Activated CD8-positive, alpha-beta T cell treated with anti-CD3 and anti-CD28 coated beads, Interleukin-2, amount 10 ng/mL, durations not matched to agents 7 days and 5 days (primary cell): ENCODE data around the gene RCC2. TPM values are rescaled to one million over a fixed set of nuclear protein-coding genes. Genes with fewer than 3 reads are reported as not detected.

Source experiments
- ATAC-seq: fragments of 150-1000 bp; cut with Tn5 transposase; one replicate; pipeline ENCODE4 v1.10.0; 2021; ENCODE audit warnings: moderate library complexity
- CTCF ChIA-PET: fragments of 350-600 bp; sonication (Branson Sonifier 250); formaldehyde crosslinking; loops from one replicate; lab custom pipeline; 2021; ENCODE audit warnings: antibody characterized with exemption; lab: Charles Lee
- POLR2A ChIA-PET: fragments of 350-600 bp; sonication (Branson Sonifier 250); formaldehyde crosslinking; loops from one replicate; lab custom pipeline; 2021; ENCODE audit warnings: antibody characterized with exemption; lab: Charles Lee
- DNase-seq: peaks from one replicate; pipeline ENCODE4 v3.0.0-alpha.2; 2020
- H3K27ac Mint-ChIP-seq: one replicate; pipeline ENCODE4 v1.8.0; 2021; ENCODE audit warnings: mild to moderate bottlenecking, mixed read lengths
- H3K27me3 Mint-ChIP-seq: one replicate; pipeline ENCODE4 v1.8.0; 2021; ENCODE audit warnings: low read depth, mixed read lengths
- H3K36me3 Mint-ChIP-seq: one replicate; pipeline ENCODE4 v1.8.0; 2021; ENCODE audit warnings: low read depth, mixed read lengths
- H3K4me1 Mint-ChIP-seq: one replicate; pipeline ENCODE4 v1.8.0; 2021; ENCODE audit warnings: low read depth, mixed read lengths
- H3K4me3 Mint-ChIP-seq: one replicate; pipeline ENCODE4 v1.8.0; 2021; ENCODE audit warnings: mild to moderate bottlenecking, mixed read lengths
- H3K9me3 Mint-ChIP-seq: one replicate; pipeline ENCODE4 v1.8.0; 2022; ENCODE audit warnings: mixed read lengths; ENCODE audit not compliant: insufficient read depth
- total RNA-seq, 2 experiments: library from RNA; stranded (reverse); gene quantifications; one replicate each; pipeline ENCODE4 v1.2.3, GENCODE V29; 2021

Gene RCC2
- total RNA-seq, 2 experiments from 2014 or later, result 151 to 152 TPM

DNA sequence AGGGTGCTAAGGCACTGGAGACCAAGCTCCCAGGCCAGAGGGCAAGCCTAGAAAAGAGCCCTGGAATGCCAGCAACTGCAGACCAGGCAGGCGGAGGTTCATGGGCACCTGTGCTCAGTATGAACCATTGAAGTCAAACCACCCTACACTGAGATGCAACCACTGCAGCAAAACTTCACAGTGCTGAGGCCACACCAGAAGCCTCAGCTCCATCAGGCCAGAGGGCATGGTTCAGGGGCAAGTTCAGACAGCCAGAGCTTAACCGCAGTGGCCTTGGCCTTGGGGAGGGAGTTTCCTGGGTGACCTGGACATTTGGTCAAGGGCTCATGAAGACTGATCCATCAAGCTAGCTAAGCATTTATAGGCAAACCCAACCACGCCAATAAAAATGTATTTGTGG lies 7.1 kb downstream of the RCC2 start:
- H3K27ac Mint-ChIP-seq, result no peak overlapping the region
- DNase-seq (no peak), ATAC-seq (no peak)
- no peaks in the 10 kb centered on the region for H3K27me3 Mint-ChIP-seq
- no peaks in the 10 kb centered on the region for H3K9me3 Mint-ChIP-seq
- H3K4me1 Mint-ChIP-seq, result peaks cover 46% of the 10 kb centered on the region
- CTCF ChIA-PET, result no interaction called here
- POLR2A ChIA-PET, result no interaction called here
- no peak overlapping the region for H3K4me3 Mint-ChIP-seq
- peaks cover 62% of the 10 kb centered on the region for H3K36me3 Mint-ChIP-seq

- no peak overlapping the region for H3K4me3 Mint-ChIP-seq
- ATAC-seq (no peak), DNase-seq (no peak)
- H3K4me1 Mint-ChIP-seq, result peaks cover 21% of the 10 kb centered on the region
- no peaks in the 10 kb centered on the region for H3K27me3 Mint-ChIP-seq
- ChIA-PET CTCF (no interaction called here), POLR2A (interaction anchor here (1.1 kb wide), 1 partner anchor 8 kb away, joined by 5 read pairs; no protein-coding TSS in a partner anchor)
- peak overlapping the region; percentile 46 for H3K27ac Mint-ChIP-seq
- no peaks in the 10 kb centered on the region for H3K9me3 Mint-ChIP-seq
- peaks cover 60% of the 10 kb centered on the region for H3K36me3 Mint-ChIP-seq
Measured at GRCh38 chr1:17429183-17429582, 10.3 kb downstream of the RCC2 start.

GRCh38 chr1:17427696-17428660 lies 11.5 kb downstream of the RCC2 start:
- POLR2A ChIA-PET, result interaction anchor here (1.1 kb wide), 1 partner anchor 9 kb away, joined by 5 read pairs; no protein-coding TSS in a partner anchor
- no peak for ATAC-seq
- DNase-seq, result no peak
- Mint-ChIP-seq H3K36me3 (peaks cover 61% of the 10 kb centered on the region), H3K9me3 (no peaks in the 10 kb centered on the region), H3K27me3 (no peaks in the 10 kb centered on the region), H3K27ac (peak overlapping the region; percentile 18), H3K4me1 (peaks cover 18% of the 10 kb centered on the region), H3K4me3 (no peak overlapping the region)
- CTCF ChIA-PET, result no interaction called here

- no peaks in the 10 kb centered on the region for H3K27me3 Mint-ChIP-seq
- H3K4me3 Mint-ChIP-seq, result no peak overlapping the region
- no peaks in the 10 kb centered on the region for H3K9me3 Mint-ChIP-seq
- peak overlapping the region; percentile 20 for H3K27ac Mint-ChIP-seq
- ChIA-PET POLR2A (interaction anchor here (0.6 to 1.5 kb wide), 2 partner anchors 10 to 1160 kb away, joined by 3 read pairs; no protein-coding TSS in a partner anchor), CTCF (interaction anchor here (0.8 kb wide), 1 partner anchor 38 kb away, joined by 3 read pairs; no protein-coding TSS in a partner anchor)
- DNase-seq (no peak), ATAC-seq (no peak)
- peaks cover 12% of the 10 kb centered on the region for H3K4me1 Mint-ChIP-seq
- peaks cover 65% of the 10 kb centered on the region for H3K36me3 Mint-ChIP-seq
Measured at GRCh38 chr1:17425806-17426600, 13.5 kb downstream of the RCC2 start.

DNA sequence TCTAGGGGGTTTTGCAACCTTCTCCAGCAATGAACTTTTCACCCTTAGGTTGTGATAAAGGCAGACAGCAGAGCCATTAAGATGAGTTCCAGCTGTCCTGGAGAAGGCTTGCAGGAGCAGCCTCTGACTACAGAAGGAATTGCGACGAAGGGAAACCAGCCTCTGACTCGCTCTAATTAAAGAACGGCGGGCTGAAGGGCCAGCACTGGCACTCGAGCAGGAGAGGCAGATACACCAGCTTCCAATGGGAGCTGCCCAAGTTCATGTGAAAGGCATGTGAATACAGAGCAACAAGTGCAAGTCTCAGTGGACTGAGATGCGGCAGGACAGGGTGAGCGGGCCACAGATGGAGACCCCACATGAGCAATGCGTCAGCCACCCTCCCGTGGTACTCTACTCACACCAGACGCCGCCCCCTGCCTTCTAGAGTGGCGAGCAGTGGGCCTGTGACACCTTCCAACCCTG lies 15.7 kb downstream of the RCC2 start:
- ATAC-seq (no peak), DNase-seq (no peak)
- POLR2A ChIA-PET, result no interaction called here
- peaks cover 11% of the 10 kb centered on the region for H3K4me1 Mint-ChIP-seq
- H3K9me3 Mint-ChIP-seq, result no peaks in the 10 kb centered on the region
- no peaks in the 10 kb centered on the region for H3K27me3 Mint-ChIP-seq
- no peak overlapping the region for H3K27ac Mint-ChIP-seq
- H3K4me3 Mint-ChIP-seq, result no peak overlapping the region
- CTCF ChIA-PET, result interaction anchor here (1.1 kb wide), 1 partner anchor 88 kb away, joined by 3 read pairs; no protein-coding TSS in a partner anchor
- peaks cover 74% of the 10 kb centered on the region for H3K36me3 Mint-ChIP-seq

DNA sequence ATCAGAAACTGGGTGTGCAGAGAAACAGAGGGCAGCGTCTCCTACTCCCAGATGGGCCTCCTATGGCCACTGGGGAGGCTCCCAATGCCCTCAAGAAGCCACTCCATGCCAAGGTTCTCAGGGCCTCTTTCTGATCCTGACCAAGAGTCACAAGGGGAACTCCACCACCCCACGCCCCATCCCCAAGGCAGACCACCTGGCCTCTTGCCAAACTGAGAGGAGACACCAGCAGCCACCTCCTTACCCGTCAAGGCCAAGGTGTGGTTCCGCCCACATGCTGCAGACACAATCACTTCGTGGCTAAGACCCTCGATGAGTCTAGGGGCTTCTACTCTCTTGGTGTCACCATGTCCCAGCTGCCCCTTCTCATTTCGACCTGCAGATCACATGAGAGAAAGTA lies 17.0 kb downstream of the RCC2 start:
- ATAC-seq (no peak), DNase-seq (no peak)
- no peaks in the 10 kb centered on the region for H3K27me3 Mint-ChIP-seq
- H3K4me1 Mint-ChIP-seq, result peaks cover 11% of the 10 kb centered on the region
- H3K4me3 Mint-ChIP-seq, result no peak overlapping the region
- no peak overlapping the region for H3K27ac Mint-ChIP-seq
- ChIA-PET CTCF (interaction anchor here (0.8 kb wide), 1 partner anchor 17 kb away, joined by 3 read pairs; the partner anchor contains the start of gene RCC2), POLR2A (no interaction called here)
- peaks cover 78% of the 10 kb centered on the region for H3K36me3 Mint-ChIP-seq
- H3K9me3 Mint-ChIP-seq, result no peaks in the 10 kb centered on the region

GRCh38 chr1:17420391-17420918 lies 19.0 kb downstream of the RCC2 start:
- Mint-ChIP-seq H3K9me3 (no peaks in the 10 kb centered on the region), H3K4me1 (peaks cover 14% of the 10 kb centered on the region), H3K27me3 (no peaks in the 10 kb centered on the region), H3K27ac (no peak overlapping the region), H3K4me3 (no peak overlapping the region), H3K36me3 (peaks cover 78% of the 10 kb centered on the region)
- ATAC-seq, result no peak
- ChIA-PET POLR2A (no interaction called here), CTCF (interaction anchor here (0.9 kb wide), 1 partner anchor 14 kb away, joined by 3 read pairs; no protein-coding TSS in a partner anchor)
- DNase-seq, result no peak

- Mint-ChIP-seq H3K9me3 (no peaks in the 10 kb centered on the region), H3K4me1 (peaks cover 12% of the 10 kb centered on the region), H3K27ac (no peak overlapping the region), H3K4me3 (no peak overlapping the region), H3K36me3 (peaks cover 75% of the 10 kb centered on the region), H3K27me3 (no peaks in the 10 kb centered on the region)
- ChIA-PET CTCF (interaction anchor here (0.8 to 1.1 kb wide), 3 partner anchors 14 to 57 kb away, joined by 3 to 4 read pairs (median 4); no protein-coding TSS in a partner anchor), POLR2A (no interaction called here)
- DNase-seq (peak; percentile 69), ATAC-seq (peak; percentile 85)
Measured at GRCh38 chr1:17419626-17420328, 19.7 kb downstream of the RCC2 start.

DNA sequence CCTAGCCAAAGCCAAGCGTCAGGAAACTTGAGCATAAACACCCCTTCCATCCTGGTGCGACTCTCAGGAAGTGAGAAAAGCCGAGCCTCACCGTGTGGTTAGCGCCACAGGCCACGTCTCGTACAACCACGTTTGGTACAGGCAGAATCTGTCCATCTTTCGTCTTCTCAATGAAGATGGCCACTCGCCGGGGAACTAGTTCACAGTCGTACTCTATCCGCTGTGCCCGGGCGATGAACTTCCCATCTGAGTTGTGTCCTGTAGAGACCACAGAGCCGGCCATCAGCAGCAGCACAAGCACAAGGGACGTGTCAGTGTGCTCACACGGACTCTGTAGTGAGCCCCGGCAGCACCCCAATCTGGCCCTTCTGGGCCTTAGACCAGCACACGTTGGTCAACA lies 23.1 kb downstream of the RCC2 start:
- ChIA-PET POLR2A (no interaction called here), CTCF (no interaction called here)
- peak overlapping the region; percentile 10 for H3K27ac Mint-ChIP-seq

GRCh38 chr1:17414022-17414421 lies 25.5 kb downstream of the RCC2 start:
- ATAC-seq (no peak), DNase-seq (no peak)
- ChIA-PET CTCF (no interaction called here), POLR2A (no interaction called here)
- H3K36me3 Mint-ChIP-seq, result peaks cover 73% of the 10 kb centered on the region
- H3K27ac Mint-ChIP-seq, result no peak overlapping the region
- H3K9me3 Mint-ChIP-seq, result no peaks in the 10 kb centered on the region
- H3K27me3 Mint-ChIP-seq, result no peaks in the 10 kb centered on the region
- H3K4me1 Mint-ChIP-seq, result peaks cover 6% of the 10 kb centered on the region
- no peak overlapping the region for H3K4me3 Mint-ChIP-seq

More for the DNA sequence above, 23.1 kb downstream of the RCC2 start:
- Mint-ChIP-seq H3K9me3 (no peaks in the 10 kb centered on the region), H3K27me3 (no peaks in the 10 kb centered on the region), H3K4me3 (no peak overlapping the region), H3K4me1 (peaks cover 11% of the 10 kb centered on the region), H3K36me3 (peaks cover 76% of the 10 kb centered on the region)
- ATAC-seq (no peak), DNase-seq (no peak)
